ENCODE measurements around the gene TRAPPC12. TPM values are rescaled to one million over a fixed set of nuclear protein-coding genes. Genes with fewer than 3 reads are reported as not detected.

Gene TRAPPC12
- total RNA-seq, 1 experiment from 2014 or later = 86.0 TPM

DNA sequence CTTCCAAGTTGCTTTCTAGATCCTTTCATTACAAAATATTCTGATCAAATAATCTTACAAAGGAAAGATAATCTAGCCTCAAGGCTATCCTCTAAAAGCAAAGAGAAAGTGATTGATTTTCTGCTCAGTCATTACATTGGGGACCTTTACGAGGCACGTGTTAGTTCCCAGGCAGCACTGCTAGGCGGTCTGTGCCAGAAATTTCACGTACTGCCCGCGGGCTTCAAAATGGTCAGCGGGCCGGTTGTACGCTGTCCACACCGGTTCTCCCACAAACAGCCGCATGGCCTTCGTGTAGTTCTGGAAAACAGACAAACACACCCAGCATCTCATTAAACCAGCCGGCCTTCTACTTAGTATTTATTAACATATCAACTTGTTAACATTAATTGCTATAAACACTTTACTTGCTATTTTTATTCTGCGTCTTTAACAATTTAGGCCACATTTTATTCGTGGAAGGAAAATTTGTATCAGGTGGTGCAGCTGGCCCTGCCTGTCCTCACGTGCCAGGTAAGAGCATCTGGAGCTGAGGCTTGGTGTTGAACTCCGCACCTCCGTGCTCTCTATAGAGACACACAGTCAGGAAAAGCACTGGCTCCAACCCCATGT is 119.4 kb downstream of the TRAPPC12 start:
- Histone ChIP-seq H2BK20ac (ENCODE audit: low read depth, low read length, poor library complexity, severe bottlenecking) (no peak overlapping the region), H4K91ac (ENCODE audit: insufficient read length, low read depth, low read length) (no peak overlapping the region), H3K4me2 (ENCODE audit: insufficient read depth, insufficient read length, low read length) (no peak overlapping the region), H3K9me3 (ENCODE audit: control insufficient read depth, low read depth, low read length) (no peaks in the 10 kb centered on the region), H3K23me2 (ENCODE audit: insufficient read length, low read depth, low read length, poor library complexity, severe bottlenecking) (no peaks in the 10 kb centered on the region), H2BK12ac (ENCODE audit: insufficient read length, low read depth, low read length) (no peak overlapping the region), H4K8ac (replicated peaks; ENCODE audit: insufficient read length, low read depth, low read length) (no peak overlapping the region), H3K9ac (ENCODE audit: extremely low read depth, insufficient read length, low read length) (no peak overlapping the region), H4K20me1 (ENCODE audit: control insufficient read depth, insufficient read depth, insufficient read length) (no peaks in the 10 kb centered on the region), H2BK5ac (ENCODE audit: insufficient read length, low read length) (no peak overlapping the region), H3K4me1 (ENCODE audit: insufficient read depth, low read length) (no peaks in the 10 kb centered on the region), H3K4ac (ENCODE audit: low read depth, low read length) (no peak overlapping the region), H3K56ac (ENCODE audit: insufficient read length, low read depth, low read length) (no peak overlapping the region), H2BK120ac (ENCODE audit: low read depth, low read length, poor library complexity, severe bottlenecking) (no peak overlapping the region), H4K5ac (ENCODE audit: insufficient read length, low read depth, low read length) (no peak overlapping the region), H3K27ac (ENCODE audit: insufficient read length, low read depth, low read length) (no peak overlapping the region), H3K14ac (ENCODE audit: insufficient read depth, low read length) (no peak overlapping the region; the same call in 1 of the 2 replicates), H3K23ac (ENCODE audit: insufficient read length, low read depth, low read length) (no peak overlapping the region), H3T11ph (ENCODE audit: low read length) (no peak overlapping the region), H2AFZ (ENCODE audit: low read length) (no peak overlapping the region), H3K18ac (ENCODE audit: insufficient read length, low read depth, low read length) (no peak overlapping the region), H2AK5ac (ENCODE audit: insufficient read length, low read length) (no peak overlapping the region), H3K79me2 (ENCODE audit: insufficient read depth, low read length) (no peaks in the 10 kb centered on the region), H2BK15ac (ENCODE audit: low read depth, low read length) (no peak overlapping the region), H3K79me1 (ENCODE audit: insufficient read depth, low read depth, low read length, poor library complexity, severe bottlenecking) (no peaks in the 10 kb centered on the region), H3K27me3 (ENCODE audit: insufficient read depth, low read length) (no peaks in the 10 kb centered on the region)
- no peak overlapping the region; a peak in 1 of 7 replicates for H3K27ac Mint-ChIP-seq
- DNase-seq = no peak
- H3K4me1 Mint-ChIP-seq = peaks cover 3 to 5% of the 10 kb centered on the region in 2 experiments; a peak in 3 of 4 replicates
- WGBS (ENCODE audit: extremely low coverage, insufficient read length, low lambda C conversion rate) = no CpG with 5 or more reads among the region's 18 CpGs
- no peaks in the 10 kb centered on the region; the same call in 1 of the 2 replicates for H3K27me3 Mint-ChIP-seq (ENCODE audit: low read depth)
- TF ChIP-seq, protein P1, sequence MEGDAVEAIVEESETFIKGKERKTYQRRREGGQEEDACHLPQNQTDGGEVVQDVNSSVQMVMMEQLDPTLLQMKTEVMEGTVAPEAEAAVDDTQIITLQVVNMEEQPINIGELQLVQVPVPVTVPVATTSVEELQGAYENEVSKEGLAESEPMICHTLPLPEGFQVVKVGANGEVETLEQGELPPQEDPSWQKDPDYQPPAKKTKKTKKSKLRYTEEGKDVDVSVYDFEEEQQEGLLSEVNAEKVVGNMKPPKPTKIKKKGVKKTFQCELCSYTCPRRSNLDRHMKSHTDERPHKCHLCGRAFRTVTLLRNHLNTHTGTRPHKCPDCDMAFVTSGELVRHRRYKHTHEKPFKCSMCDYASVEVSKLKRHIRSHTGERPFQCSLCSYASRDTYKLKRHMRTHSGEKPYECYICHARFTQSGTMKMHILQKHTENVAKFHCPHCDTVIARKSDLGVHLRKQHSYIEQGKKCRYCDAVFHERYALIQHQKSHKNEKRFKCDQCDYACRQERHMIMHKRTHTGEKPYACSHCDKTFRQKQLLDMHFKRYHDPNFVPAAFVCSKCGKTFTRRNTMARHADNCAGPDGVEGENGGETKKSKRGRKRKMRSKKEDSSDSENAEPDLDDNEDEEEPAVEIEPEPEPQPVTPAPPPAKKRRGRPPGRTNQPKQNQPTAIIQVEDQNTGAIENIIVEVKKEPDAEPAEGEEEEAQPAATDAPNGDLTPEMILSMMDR (conservative IDR thresholded peaks at IDR 0.05) = no peak
- H3K4me3 Mint-ChIP-seq = no peak overlapping the region
- peaks cover 10 to 39% (median 14%) of the 10 kb centered on the region in 3 experiments for H3K36me3 Mint-ChIP-seq (ENCODE audit: insufficient read depth in 1 of 3, low read depth in 3 of 3)
- no peaks in the 10 kb centered on the region for H3K9me3 Mint-ChIP-seq

Measured in H9 (cell line).